Spleen (tissue), 11 donors: ENCODE results near the gene LRP10. TPM values are rescaled to one million over a fixed set of nuclear protein-coding genes. Genes with fewer than 3 reads are reported as not detected.
"Not testable (repeated sequence)": the region's sequence is repeated elsewhere in the genome, so short reads cannot be mapped to it uniquely, and the experiment has no call there.

ENCODE experiments used
- DNase-seq: peaks from one replicate; pipeline ENCODE4 v3.0.0-alpha.2; 2020
- H3K27ac ChIP-seq, 8 donors: fragments of 200-600 bp; sonication (generic) in 7 of 8; 1 replicate in 4 of 8; 2 replicates in 4 of 8; pipeline versions ENCODE4 v1.5.0 to v1.8.0; 2016 to 2021; ENCODE audit warnings: inconsistent platforms in 4 of 8, mild to moderate bottlenecking in 4 of 8, moderate library complexity in 1 of 8
- H3K27me3 ChIP-seq, 7 donors: fragments of 200-600 bp; sonication (generic) in 6 of 7; replicated peaks in 1 of 7; 1 replicate in 4 of 7; 2 replicates in 3 of 7; pipeline versions ENCODE4 v1.5.0 to v1.8.0; 2016 to 2021; ENCODE audit warnings: inconsistent platforms in 3 of 7, mild to moderate bottlenecking in 1 of 7
- H3K36me3 ChIP-seq, 6 donors: fragments of 200-600 bp; sonication (generic) in 5 of 6; 1 replicate in 4 of 6; 2 replicates in 2 of 6; pipeline versions ENCODE4 v1.5.0 to v1.8.0; 2016 to 2021; ENCODE audit warnings: inconsistent platforms in 2 of 6
- H3K4me1 ChIP-seq, 6 donors: fragments of 200-600 bp; sonication (generic) in 5 of 6; 1 replicate in 3 of 6; 2 replicates in 3 of 6; pipeline versions ENCODE4 v1.5.0 to v1.8.0; 2016 to 2021; ENCODE audit warnings: inconsistent platforms in 3 of 6
- H3K4me3 ChIP-seq, 8 donors: fragments of 200-600 bp; sonication (generic) in 7 of 8; 1 replicate in 4 of 8; 2 replicates in 4 of 8; pipeline versions ENCODE4 v1.5.0 to v1.8.0; 2016 to 2021; ENCODE audit warnings: inconsistent platforms in 4 of 8, mild to moderate bottlenecking in 4 of 8, moderate library complexity in 2 of 8
- H3K9me3 ChIP-seq, 8 donors: fragments of 200-600 bp; sonication (generic) in 7 of 8; 1 replicate in 4 of 8; 2 replicates in 4 of 8; pipeline versions ENCODE4 v1.5.0 to v1.8.0; 2016 to 2021; ENCODE audit warnings: inconsistent platforms in 4 of 8
- POLR2A ChIP-seq, 3 donors: fragments of 450-650 bp; IDR thresholded peaks; one replicate each; pipeline ENCODE4 v1.5.1; 2017; ENCODE audit warnings: antibody characterized with exemption in 3 of 3, mild to moderate bottlenecking in 1 of 3
- POLR2AphosphoS5 ChIP-seq, 3 donors: sonication (generic); formaldehyde crosslinking; IDR thresholded peaks; one replicate each; pipeline ENCODE4 v1.5.1; 2017; ENCODE audit warnings: antibody characterized with exemption in 3 of 3
- WGBS, 5 donors: extraction: QIAGEN DNeasy Blood & Tissue Kit in 3 of 5; methylation state at CpG; one replicate each; pipeline versions ENCODE4 v1.1.5 to v1.1.7; 2013 to 2018; 5-methylcytosine and 5-hydroxymethylcytosine counted together
- intact Hi-C: fragments of 100-400 bp; cut with DNase I; formaldehyde crosslinking; loops from one replicate; pipeline ENCODE4 v1.15.0; 2023; ENCODE audit warnings: low total_unique reads
- polyA plus RNA-seq, 3 donors: library from polyadenylated mRNA; stranded (reverse); fragments of 200-250 nt; gene quantifications; one replicate each; pipeline ENCODE4 v1.2.1, GENCODE V29; 2013
- total RNA-seq, 7 donors: library from RNA; depleted of rRNA in 3 of 7; stranded (reverse); fragments of >200 nt in 3 of 7; fragmentation: NEBNext Ultra II Directional in 4 of 7; extraction: Animal tissue kit (Norgen Biotek cat#: 25700) in 4 of 7; gene quantifications; one replicate each; pipeline versions ENCODE4 v1.1.0 to v1.2.1, GENCODE V29; 2016 to 2021
- TF ChIP-seq, protein P1 (sequence below), 11 experiments: fragments of 200-600 bp in 7 of 11; fragments of 450-650 bp in 4 of 11; sonication (generic) in 4 of 11; IDR thresholded peaks in 8 of 11; conservative IDR thresholded peaks in 3 of 11; 1 replicate in 7 of 11; 2 replicates in 4 of 11; pipeline versions ENCODE4 v1.4.0 to v1.8.0; 2016 to 2021; ENCODE audit warnings: antibody characterized with exemption in 11 of 11, inconsistent platforms in 4 of 11, mild to moderate bottlenecking in 1 of 11
- donor health status: healthy with polysubstance abuse.
- donor health status: DM: no; HTN: no; CAD: no; lungs with moderate emphysema.
- donor health status: DM: no; HTN: no; CAD: no.
- donor health status: Bipolar disorder and iron deficiency.
- donor health status: healthy.
- donor health status: DM: no; HTN: no; CAD: no.
- donor health status: DM: yes; HTN: yes; CAD: no.

Gene LRP10
- total and polyA plus RNA-seq, 10 donors = 7.9 to 205 (median 105) TPM

DNA sequence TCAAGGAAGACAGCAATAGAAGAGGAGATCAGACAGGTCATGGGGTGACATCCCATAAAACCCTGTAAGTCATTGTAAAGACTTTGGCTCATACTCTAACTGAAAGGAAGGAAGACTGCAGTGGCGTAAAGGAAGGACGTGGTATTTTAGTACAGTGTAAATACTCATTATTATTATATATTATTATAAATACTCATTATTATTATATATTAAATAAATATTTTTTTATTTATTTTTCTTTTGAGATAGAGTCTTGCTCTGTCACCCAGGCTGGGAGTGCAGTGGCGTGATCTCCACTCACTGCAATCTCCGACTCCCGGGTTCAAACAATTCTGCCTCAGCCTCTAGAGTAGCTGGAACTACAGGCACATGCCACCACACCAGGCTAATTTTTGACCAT is 15.1 kb upstream of the LRP10 start:
- Histone ChIP-seq H3K9me3 (peaks cover 0 to 4% (median 0%) of the 10 kb centered on the region in 8 donors), H3K27me3 (peaks cover 0 to 30% (median 0%) of the 10 kb centered on the region in 7 donors), H3K27ac (no peak overlapping the region), H3K4me3 (no peak overlapping the region), H3K4me1 (peaks cover 8 to 36% (median 17%) of the 10 kb centered on the region in 6 donors), H3K36me3 (no peaks in the 10 kb centered on the region)
- intact Hi-C loops = loop anchor here (10.0 kb wide), 2 partner anchors 82 to 282 kb away; no protein-coding TSS in a partner anchor
- TF ChIP-seq, protein P1, sequence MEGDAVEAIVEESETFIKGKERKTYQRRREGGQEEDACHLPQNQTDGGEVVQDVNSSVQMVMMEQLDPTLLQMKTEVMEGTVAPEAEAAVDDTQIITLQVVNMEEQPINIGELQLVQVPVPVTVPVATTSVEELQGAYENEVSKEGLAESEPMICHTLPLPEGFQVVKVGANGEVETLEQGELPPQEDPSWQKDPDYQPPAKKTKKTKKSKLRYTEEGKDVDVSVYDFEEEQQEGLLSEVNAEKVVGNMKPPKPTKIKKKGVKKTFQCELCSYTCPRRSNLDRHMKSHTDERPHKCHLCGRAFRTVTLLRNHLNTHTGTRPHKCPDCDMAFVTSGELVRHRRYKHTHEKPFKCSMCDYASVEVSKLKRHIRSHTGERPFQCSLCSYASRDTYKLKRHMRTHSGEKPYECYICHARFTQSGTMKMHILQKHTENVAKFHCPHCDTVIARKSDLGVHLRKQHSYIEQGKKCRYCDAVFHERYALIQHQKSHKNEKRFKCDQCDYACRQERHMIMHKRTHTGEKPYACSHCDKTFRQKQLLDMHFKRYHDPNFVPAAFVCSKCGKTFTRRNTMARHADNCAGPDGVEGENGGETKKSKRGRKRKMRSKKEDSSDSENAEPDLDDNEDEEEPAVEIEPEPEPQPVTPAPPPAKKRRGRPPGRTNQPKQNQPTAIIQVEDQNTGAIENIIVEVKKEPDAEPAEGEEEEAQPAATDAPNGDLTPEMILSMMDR (IDR thresholded peaks at IDR 0.05 in 8 of 11, conservative IDR thresholded peaks at IDR 0.05 in 3 of 11) = no peak
- no peak for TF ChIP-seq POLR2AphosphoS5 (IDR thresholded peaks at IDR 0.05)
- no peak for TF ChIP-seq POLR2A (IDR thresholded peaks at IDR 0.05)
- 85 to 90% (median 88%) methylated on average over 5 of the region's 5 CpGs for WGBS, 5 donors
- DNase-seq = no peak

DNA sequence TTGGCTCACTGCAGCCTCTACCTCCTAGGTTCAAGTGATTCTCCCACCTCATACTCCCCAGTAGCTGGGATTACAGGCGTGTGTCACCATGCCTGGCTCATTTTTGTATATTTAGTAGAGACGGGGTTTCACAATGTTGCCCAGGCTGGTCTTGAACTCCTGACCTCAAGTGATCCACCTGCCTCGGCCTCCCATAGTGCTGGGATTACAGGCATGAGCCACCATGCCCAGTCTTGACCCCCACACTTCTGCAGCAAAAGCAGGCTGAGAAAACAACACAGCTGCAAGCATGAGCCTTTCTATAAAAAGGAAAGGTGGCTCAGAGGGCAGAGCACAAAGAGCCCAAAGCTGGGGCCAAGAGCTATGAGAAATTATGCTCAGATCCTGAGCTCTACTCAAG is 11.2 kb upstream of the LRP10 start:
- H3K9me3 ChIP-seq, intact Hi-C loops, H3K36me3 ChIP-seq, H3K4me3 ChIP-seq, H3K27ac ChIP-seq: not testable (repeated sequence)
- Histone ChIP-seq H3K27me3 (peaks cover 0 to 29% (median 0%) of the 10 kb centered on the region in 7 donors), H3K4me1 (peaks cover 0 to 16% (median 0%) of the 10 kb centered on the region in 6 donors)
- peak; percentile 23 for DNase-seq
- 60 to 90% (median 84%) methylated on average over 3 of the region's 3 CpGs for WGBS, 5 donors

DNA sequence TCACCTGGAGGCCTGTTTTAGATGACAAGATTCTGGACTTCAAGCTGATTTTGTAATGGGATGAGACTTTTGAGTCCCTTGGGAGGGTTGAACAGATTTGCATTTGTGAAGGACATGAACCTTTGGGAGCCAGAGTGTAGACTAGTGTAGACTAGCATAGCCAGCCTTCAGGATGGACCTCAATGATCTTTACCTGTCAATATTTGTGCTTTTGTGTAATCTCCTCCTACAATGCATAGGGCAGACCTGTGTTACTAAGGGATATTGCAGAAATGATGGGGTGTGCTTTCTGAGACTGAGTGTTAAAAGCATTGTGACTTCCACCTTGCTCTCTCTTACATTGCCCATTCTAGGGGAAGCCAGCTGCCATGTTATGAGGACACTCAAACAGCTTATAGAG is 9.9 kb upstream of the LRP10 start:
- no peak for TF ChIP-seq POLR2A (IDR thresholded peaks at IDR 0.05)
- no peak overlapping the region for H3K27ac ChIP-seq
- peaks cover 0 to 4% (median 0%) of the 10 kb centered on the region in 8 donors for H3K9me3 ChIP-seq
- peaks cover 0 to 23% (median 0%) of the 10 kb centered on the region in 7 donors for H3K27me3 ChIP-seq
- no peak overlapping the region for H3K4me3 ChIP-seq
- peak; percentile 1 for DNase-seq
- peaks cover 0 to 21% (median 0%) of the 10 kb centered on the region in 6 donors for H3K4me1 ChIP-seq
- no peaks in the 10 kb centered on the region for H3K36me3 ChIP-seq
- intact Hi-C loops = no loop called here

DNA sequence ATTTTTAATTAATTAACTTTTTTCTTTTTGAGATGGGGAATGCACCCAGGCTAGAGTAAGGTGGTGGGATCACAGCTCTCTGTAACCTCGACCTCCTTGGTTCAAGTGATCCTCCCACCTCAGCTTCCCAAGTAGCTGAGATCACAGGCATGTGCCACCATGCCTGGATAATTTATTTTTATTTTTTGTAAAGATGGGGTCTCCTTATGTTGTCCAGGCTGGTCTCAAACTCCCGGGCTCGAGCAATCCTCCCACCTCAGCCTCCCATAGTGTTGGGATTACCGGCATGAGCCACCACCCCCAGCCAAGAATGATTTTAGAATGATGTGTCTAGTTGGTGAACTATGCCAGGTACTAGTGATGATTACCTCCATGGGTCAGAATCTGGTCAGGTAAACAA is 6.6 kb upstream of the LRP10 start:
- Histone ChIP-seq H3K27me3 (no peaks in the 10 kb centered on the region), H3K4me1 (peaks cover 2 to 17% (median 6%) of the 10 kb centered on the region in 6 donors), H3K9me3 (no peaks in the 10 kb centered on the region), H3K4me3 (no peak overlapping the region), H3K36me3 (no peaks in the 10 kb centered on the region), H3K27ac (no peak overlapping the region)
- intact Hi-C loops = no loop called here
- TF ChIP-seq, protein P1 (IDR thresholded peaks at IDR 0.05 in 8 of 11, conservative IDR thresholded peaks at IDR 0.05 in 3 of 11) = no peak
- TF ChIP-seq POLR2AphosphoS5 (IDR thresholded peaks at IDR 0.05) = no peak
- no peak for TF ChIP-seq POLR2A (IDR thresholded peaks at IDR 0.05)
- peak; percentile 12 for DNase-seq
- 84 to 97% (median 91%) methylated on average over 4 of the region's 4 CpGs for WGBS, 5 donors

DNA sequence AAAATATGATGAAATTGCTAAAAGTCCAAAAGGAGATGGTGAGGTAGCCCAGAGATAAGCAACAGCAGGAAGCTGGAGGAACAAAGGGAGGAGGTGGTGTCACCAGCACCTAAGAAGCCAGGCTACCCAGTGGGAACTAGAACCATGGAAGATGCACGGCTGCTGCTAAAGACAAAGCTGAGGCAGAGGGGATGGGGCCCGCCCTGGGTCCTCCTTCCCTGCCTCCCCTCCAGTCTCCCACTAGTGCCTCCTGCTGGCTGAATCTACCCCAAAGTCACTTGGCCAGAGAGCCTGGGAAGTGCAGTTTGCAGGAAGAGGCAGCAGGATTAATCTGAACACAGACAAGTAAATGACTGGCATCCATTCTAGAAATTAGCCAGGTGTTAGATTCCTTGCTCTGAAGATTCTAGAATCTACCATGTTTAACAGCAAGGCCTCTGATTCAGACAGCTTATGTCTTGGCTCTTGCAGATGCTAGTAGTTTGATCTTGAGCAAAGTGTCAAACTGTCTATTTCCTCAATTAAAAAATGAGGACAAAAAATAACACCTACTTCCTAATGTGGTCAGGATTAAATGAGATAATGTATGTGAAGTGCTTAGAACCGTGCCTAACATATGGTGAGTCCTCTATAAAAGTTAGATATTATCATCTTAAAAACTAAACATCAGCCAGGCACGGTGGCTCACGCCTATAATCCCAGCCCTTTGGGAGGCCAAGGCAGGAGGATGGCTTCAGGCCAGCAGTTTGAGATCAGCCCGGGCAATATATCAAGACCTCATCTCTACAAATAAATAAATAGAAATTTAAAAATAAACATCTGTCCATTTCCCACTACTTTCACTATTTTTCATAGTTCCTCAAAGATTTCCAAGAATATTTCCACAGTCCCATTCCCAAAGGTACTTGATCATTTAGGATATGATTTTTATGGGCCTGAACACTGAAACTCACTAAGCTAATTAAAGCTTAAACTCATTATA is 5.8 kb upstream of the LRP10 start:
- TF ChIP-seq POLR2A (IDR thresholded peaks at IDR 0.05) = no peak
- no peak for TF ChIP-seq POLR2AphosphoS5 (IDR thresholded peaks at IDR 0.05)
- TF ChIP-seq, protein P1 (IDR thresholded peaks at IDR 0.05 in 8 of 11, conservative IDR thresholded peaks at IDR 0.05 in 3 of 11) = no peak
- DNase-seq = peak; percentile 48
- intact Hi-C loops = no loop called here
- WGBS, 5 donors = 72 to 79% (median 79%) methylated on average over 6 of the region's 6 CpGs
- H3K4me3 ChIP-seq = no peak overlapping the region
- H3K27me3 ChIP-seq = no peaks in the 10 kb centered on the region
- no peak overlapping the region for H3K27ac ChIP-seq
- peaks cover 9 to 25% (median 14%) of the 10 kb centered on the region in 6 donors for H3K4me1 ChIP-seq
- no peaks in the 10 kb centered on the region for H3K9me3 ChIP-seq
- H3K36me3 ChIP-seq = no peaks in the 10 kb centered on the region
